ENCODE results near the gene DGKD. TPM values are rescaled to one million over a fixed set of nuclear protein-coding genes. Genes with fewer than 3 reads are reported as not detected.
"Not testable (repeated sequence)": the region's sequence is repeated elsewhere in the genome, so short reads cannot be mapped to it uniquely, and the experiment has no call there.

Gene DGKD
- polyA plus RNA-seq, 3 donors: 14.5 to 67.5 (median 16.6) TPM

DNA sequence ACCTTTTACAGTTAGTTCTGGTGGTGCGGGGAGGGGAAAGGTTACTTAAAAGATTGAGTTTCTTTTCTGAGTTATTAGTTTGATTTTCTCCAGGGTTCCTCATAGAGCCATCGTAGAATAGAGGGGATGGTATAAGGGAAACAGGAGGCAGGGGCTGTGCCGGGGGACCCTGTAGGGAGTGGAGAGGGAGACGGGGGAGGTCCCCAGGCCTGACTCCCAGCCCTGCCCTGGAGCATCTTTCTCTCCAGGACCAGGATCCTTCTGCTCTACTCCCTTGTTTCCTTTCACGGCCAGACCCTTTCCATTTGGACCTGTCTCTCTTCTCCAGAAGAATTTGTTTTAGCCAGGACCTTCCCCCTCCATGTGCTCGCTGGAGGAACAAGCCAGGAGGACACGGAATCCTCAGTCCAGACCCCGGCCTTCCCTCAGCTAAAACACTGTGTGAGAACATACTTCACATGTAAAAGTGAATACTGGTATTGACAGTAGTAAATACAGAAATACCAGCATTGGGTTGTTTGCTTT, 35.4 kb downstream of the DGKD start:
- 100% methylated on average over 1 of the region's 8 CpGs for WGBS (ENCODE audit: insufficient coverage)
- Histone ChIP-seq H3K4me1 (ENCODE audit: control insufficient read depth in 1 of 2, insufficient read depth in 2 of 2, low read length in 2 of 2) (peaks cover 8 to 9% of the 10 kb centered on the region in 2 donors), H3K36me3 (replicated peaks in 1 of 2; ENCODE audit: control insufficient read depth in 1 of 2, insufficient read depth in 2 of 2, low read length in 2 of 2) (peaks cover 53 to 89% of the 10 kb centered on the region in 2 donors)

GRCh38 chr2:233395687-233396086, 41.4 kb downstream of the DGKD start:
- Mint-ChIP-seq H3K4me3 (no peak overlapping the region), H3K36me3 (peaks cover 76 to 95% of the 10 kb centered on the region in 2 donors), H3K27ac (no peak overlapping the region), H3K27me3 (ENCODE audit: low read depth in 3 of 3) (no peaks in the 10 kb centered on the region), H3K9me3 (no peaks in the 10 kb centered on the region), H3K4me1 (no peaks in the 10 kb centered on the region)
- H4K20me1 ChIP-seq (ENCODE audit: insufficient read depth, low read length): peaks cover 68% of the 10 kb centered on the region
- 70% methylated on average over 3 of the region's 7 CpGs for WGBS (ENCODE audit: insufficient coverage)
- no peak overlapping the region for H3K4me3 ChIP-seq (replicated peaks in 1 of 3; ENCODE audit: low read depth in 2 of 3, low read length in 3 of 3)
- no peak overlapping the region for H2AFZ ChIP-seq (ENCODE audit: insufficient read depth, low read depth, low read length, poor library complexity, severe bottlenecking)
- H3K4me1 ChIP-seq (ENCODE audit: control insufficient read depth in 1 of 2, insufficient read depth in 2 of 2, low read length in 2 of 2): no peaks in the 10 kb centered on the region
- H3K9me3 ChIP-seq (replicated peaks in 1 of 2; ENCODE audit: control insufficient read depth in 1 of 2, insufficient read depth in 1 of 2, low read length in 2 of 2): no peaks in the 10 kb centered on the region
- no peaks in the 10 kb centered on the region for H3K27me3 ChIP-seq (ENCODE audit: control insufficient read depth in 2 of 2, insufficient read depth in 2 of 2, low read length in 2 of 2)
- intact Hi-C loops (cut with micrococcal nuclease): no loop called here
- H3K4me2 ChIP-seq (replicated peaks; ENCODE audit: extremely low read depth, low read length, poor library complexity, severe bottlenecking): no peak overlapping the region
- H3K36me3 ChIP-seq (replicated peaks in 1 of 2; ENCODE audit: control insufficient read depth in 1 of 2, insufficient read depth in 2 of 2, low read length in 2 of 2): peaks cover 62 to 92% of the 10 kb centered on the region in 2 donors
- peak overlapping the region in 1 of 2 donors; percentile 43 for H3K27ac ChIP-seq (ENCODE audit: low read depth in 1 of 2, low read length in 2 of 2)
- H3K9ac ChIP-seq (ENCODE audit: insufficient read depth, low read length, poor library complexity, severe bottlenecking): no peak overlapping the region
- TF ChIP-seq CTCF (IDR thresholded peaks at IDR 0.05): no peak
- no peak for DNase-seq
- H3K79me2 ChIP-seq (ENCODE audit: insufficient read depth, low read length): peaks cover 58% of the 10 kb centered on the region

More for the DNA sequence above, 35.4 kb downstream of the DGKD start:
- Histone ChIP-seq H3K9me3 (replicated peaks in 1 of 2; ENCODE audit: control insufficient read depth in 1 of 2, insufficient read depth in 1 of 2, low read length in 2 of 2) (no peaks in the 10 kb centered on the region), H3K4me2 (replicated peaks; ENCODE audit: extremely low read depth, low read length, poor library complexity, severe bottlenecking) (no peak overlapping the region), H4K20me1 (ENCODE audit: insufficient read depth, low read length) (peaks cover 73% of the 10 kb centered on the region), H3K27me3 (ENCODE audit: control insufficient read depth in 2 of 2, insufficient read depth in 2 of 2, low read length in 2 of 2) (no peaks in the 10 kb centered on the region), H3K4me3 (replicated peaks in 1 of 3; ENCODE audit: low read depth in 2 of 3, low read length in 3 of 3) (no peak overlapping the region), H3K9ac (ENCODE audit: insufficient read depth, low read length, poor library complexity, severe bottlenecking) (no peak overlapping the region), H3K27ac (ENCODE audit: low read depth in 1 of 2, low read length in 2 of 2) (peak overlapping the region in 1 of 2 donors; percentile 48), H3K79me2 (ENCODE audit: insufficient read depth, low read length) (peaks cover 86% of the 10 kb centered on the region), H2AFZ (ENCODE audit: insufficient read depth, low read depth, low read length, poor library complexity, severe bottlenecking) (no peak overlapping the region)
- intact Hi-C loops (cut with micrococcal nuclease): no loop called here
- H3K27me3 Mint-ChIP-seq (ENCODE audit: low read depth in 3 of 3): no peaks in the 10 kb centered on the region
- no peaks in the 10 kb centered on the region for H3K9me3 Mint-ChIP-seq
- no peak for DNase-seq
- H3K36me3 Mint-ChIP-seq: peaks cover 66 to 83% of the 10 kb centered on the region in 2 donors
- no peak for TF ChIP-seq CTCF (IDR thresholded peaks at IDR 0.05)
- peak overlapping the region in 3 of 7 donors; percentile 42 to 71 (median 56) for H3K27ac Mint-ChIP-seq
- H3K4me3 Mint-ChIP-seq: peak overlapping the region in 1 of 2 donors; percentile 6
- peaks cover 18% of the 10 kb centered on the region for H3K4me1 Mint-ChIP-seq

- H3K79me2 ChIP-seq (ENCODE audit: insufficient read depth, low read length): peaks cover 57% of the 10 kb centered on the region
- H3K27me3 ChIP-seq (ENCODE audit: control insufficient read depth in 2 of 2, insufficient read depth in 2 of 2, low read length in 2 of 2); H3K9me3 Mint-ChIP-seq; H3K4me2 ChIP-seq (replicated peaks; ENCODE audit: extremely low read depth, low read length, poor library complexity, severe bottlenecking); H3K4me1 ChIP-seq (ENCODE audit: control insufficient read depth in 1 of 2, insufficient read depth in 2 of 2, low read length in 2 of 2); intact Hi-C loops (cut with micrococcal nuclease); H3K4me3 ChIP-seq (replicated peaks in 1 of 3; ENCODE audit: low read depth in 2 of 3, low read length in 3 of 3); H3K9ac ChIP-seq (ENCODE audit: insufficient read depth, low read length, poor library complexity, severe bottlenecking); H2AFZ ChIP-seq (ENCODE audit: insufficient read depth, low read depth, low read length, poor library complexity, severe bottlenecking); DNase-seq; H3K4me1 Mint-ChIP-seq; H3K4me3 Mint-ChIP-seq; H3K9me3 ChIP-seq (replicated peaks in 1 of 2; ENCODE audit: control insufficient read depth in 1 of 2, insufficient read depth in 1 of 2, low read length in 2 of 2); H3K27me3 Mint-ChIP-seq (ENCODE audit: low read depth in 3 of 3): not testable (repeated sequence)
- peaks cover 72% of the 10 kb centered on the region for H4K20me1 ChIP-seq (ENCODE audit: insufficient read depth, low read length)
- Mint-ChIP-seq H3K36me3 (peaks cover 72 to 95% of the 10 kb centered on the region in 2 donors), H3K27ac (peak overlapping the region in 5 of 7 donors; percentile 55 to 91 (median 82))
- peak overlapping the region in 1 of 2 donors; percentile 43 for H3K27ac ChIP-seq (ENCODE audit: low read depth in 1 of 2, low read length in 2 of 2)
- WGBS (ENCODE audit: insufficient coverage): 95% methylated on average over 6 of the region's 12 CpGs
- H3K36me3 ChIP-seq (replicated peaks in 1 of 2; ENCODE audit: control insufficient read depth in 1 of 2, insufficient read depth in 2 of 2, low read length in 2 of 2): peaks cover 59 to 92% of the 10 kb centered on the region in 2 donors
Measured at GRCh38 chr2:233396726-233397665, 42.7 kb downstream of the DGKD start.
